CD4-positive, alpha-beta memory T cell (primary cell): Measurements from ENCODE around the gene MLX. TPM values are rescaled to one million over a fixed set of nuclear protein-coding genes. Genes with fewer than 3 reads are reported as not detected.

Source experiments
- CTCF ChIA-PET: fragments of 350-600 bp; sonication (Branson Sonifier 250); formaldehyde crosslinking; loops from one replicate; lab custom pipeline; 2021; ENCODE audit warnings: inconsistent platforms; ENCODE audit not compliant: partially characterized antibody; lab: Charles Lee
- POLR2A ChIA-PET: fragments of 350-600 bp; sonication (Branson Sonifier 250); formaldehyde crosslinking; loops from one replicate; lab custom pipeline; 2021; ENCODE audit not compliant: partially characterized antibody; lab: Charles Lee
- DNase-seq, 5 donors: peaks; one replicate each; pipeline versions ENCODE4 v3.0.0 to v3.0.0-alpha.2; 2020 to 2022; ENCODE audit warnings: mixed read lengths in 1 of 5
- H3K27ac ChIP-seq: one replicate; pipeline ENCODE4 v1.7.0; 2013; ENCODE audit warnings: low read depth, low read length
- H3K27me3 ChIP-seq: 2 replicates; pipeline ENCODE4 v1.7.0; 2013; ENCODE audit warnings: mild to moderate bottlenecking, low read length, moderate library complexity; ENCODE audit not compliant: insufficient read depth
- H3K36me3 ChIP-seq: 2 replicates; pipeline ENCODE4 v1.7.0; 2013; ENCODE audit warnings: mild to moderate bottlenecking, low read length, moderate library complexity; ENCODE audit not compliant: insufficient read depth
- H3K4me1 ChIP-seq: 2 replicates; pipeline ENCODE4 v1.7.0; 2013; ENCODE audit warnings: mild to moderate bottlenecking, low read length, moderate library complexity; ENCODE audit not compliant: insufficient read depth
- H3K4me3 ChIP-seq, 2 donors: one replicate each; pipeline ENCODE4 v1.7.0; 2013; ENCODE audit warnings: low read length in 2 of 2, mild to moderate bottlenecking in 1 of 2
- H3K9me3 ChIP-seq, 2 donors: one replicate each; pipeline ENCODE4 v1.7.0; 2013; ENCODE audit warnings: low read length in 2 of 2, control low read depth in 1 of 2; ENCODE audit not compliant: control insufficient read depth in 1 of 2
- H3K27ac Mint-ChIP-seq, 7 donors: one replicate each; pipeline ENCODE4 v1.8.0; 2020 to 2021; ENCODE audit warnings: mixed read lengths in 7 of 7, mild to moderate bottlenecking in 6 of 7, inconsistent platforms in 3 of 7, moderate library complexity in 3 of 7
- H3K27me3 Mint-ChIP-seq, 2 donors: one replicate each; pipeline ENCODE4 v1.8.0; 2020 to 2021; ENCODE audit warnings: mixed read lengths in 2 of 2
- H3K36me3 Mint-ChIP-seq, 2 donors: one replicate each; pipeline ENCODE4 v1.8.0; 2020 to 2021; ENCODE audit warnings: mixed read lengths in 2 of 2, inconsistent platforms in 1 of 2, mild to moderate bottlenecking in 1 of 2
- H3K4me1 Mint-ChIP-seq, 4 donors: one replicate each; pipeline ENCODE4 v1.8.0; 2020 to 2021; ENCODE audit warnings: mixed read lengths in 4 of 4, mild to moderate bottlenecking in 1 of 4
- H3K4me3 Mint-ChIP-seq, 8 donors: one replicate each; pipeline ENCODE4 v1.8.0; 2020 to 2021; ENCODE audit warnings: mixed read lengths in 8 of 8, mild to moderate bottlenecking in 7 of 8, moderate library complexity in 6 of 8, inconsistent platforms in 3 of 8
- H3K9me3 Mint-ChIP-seq, 8 donors: one replicate each; pipeline ENCODE4 v1.8.0; 2020 to 2021; ENCODE audit warnings: mixed read lengths in 8 of 8, mild to moderate bottlenecking in 5 of 8, inconsistent platforms in 3 of 8, moderate library complexity in 1 of 8
- intact Hi-C: fragments of 100-400 bp; cut with micrococcal nuclease; formaldehyde crosslinking; loops from one replicate; pipeline ENCODE4 v1.15.1; 2023
- polyA plus RNA-seq, 2 donors: library from polyadenylated mRNA; unstranded; fragments of 300-500 nt; fragmentation: Illumina TruSeq; gene quantifications; one replicate each; pipeline ENCODE4 v1.2.3, GENCODE V29; 2021
- total RNA-seq, 2 experiments: library from RNA; stranded (reverse); gene quantifications; one replicate each; pipeline ENCODE4 v1.2.3, GENCODE V29; 2021

The MLX gene
- total and polyA plus RNA-seq, 4 experiments from 2014 or later, result 38.1 to 73.7 (median 63.4) TPM

DNA sequence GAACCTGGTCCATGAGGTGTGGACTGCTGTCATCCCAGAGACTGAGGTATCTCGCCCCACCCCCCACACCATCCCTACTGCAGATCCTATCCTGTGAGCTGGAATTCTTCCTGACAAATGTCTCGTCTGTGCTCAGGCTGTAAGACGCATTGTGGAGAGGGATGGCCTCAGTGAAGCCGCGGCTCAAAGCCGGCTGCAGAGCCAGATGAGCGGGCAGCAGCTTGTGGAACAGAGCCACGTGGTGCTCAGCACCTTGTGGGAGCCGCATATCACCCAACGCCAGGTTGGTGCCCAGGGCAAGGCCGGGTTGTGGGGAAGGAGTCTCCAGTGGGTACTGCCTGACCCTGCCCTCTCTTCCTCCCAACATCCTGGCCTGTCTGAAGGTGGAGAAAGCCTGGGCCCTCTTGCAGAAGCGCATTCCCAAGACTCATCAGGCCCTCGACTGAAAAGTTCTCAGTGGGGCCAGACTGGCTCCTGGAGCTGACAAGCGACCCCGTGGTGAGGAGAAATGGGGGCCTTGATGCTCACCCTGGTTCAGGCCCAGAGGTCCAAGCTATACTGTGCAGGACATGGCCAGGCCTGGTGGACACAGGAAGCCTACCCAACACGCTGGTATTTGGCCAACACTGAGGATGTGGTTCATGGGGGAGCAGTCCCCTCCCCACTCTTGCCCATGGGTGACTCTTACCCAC, 1.2 kb upstream of the MLX start:
- no peaks in the 10 kb centered on the region for H3K27me3 Mint-ChIP-seq
- ChIA-PET POLR2A (interaction anchor here (1.0 to 6.3 kb wide), 6 partner anchors 11 to 48 kb away, joined by 3 to 73 read pairs (median 13); partner anchors contain the start of genes NAGLU, PSMC3IP, RETREG3 and TUBG1), CTCF (interaction anchor here (0.8 to 4.5 kb wide), 4 partner anchors 11 to 108 kb away, joined by 3 to 37 read pairs (median 4); partner anchors contain the start of gene PSMC3IP)
- no peak for DNase-seq
- H3K36me3 Mint-ChIP-seq, result peaks cover 11 to 54% of the 10 kb centered on the region in 2 donors
- Histone ChIP-seq H3K27ac (peak overlapping the region; percentile 79), H3K36me3 (peaks cover 45% of the 10 kb centered on the region), H3K9me3 (no peaks in the 10 kb centered on the region), H3K4me1 (peaks cover 63% of the 10 kb centered on the region), H3K4me3 (no peak overlapping the region), H3K27me3 (no peaks in the 10 kb centered on the region)
- peaks cover 0 to 2% (median 0%) of the 10 kb centered on the region in 8 donors for H3K9me3 Mint-ChIP-seq
- H3K4me1 Mint-ChIP-seq, result peaks cover 16 to 73% (median 49%) of the 10 kb centered on the region in 4 donors
- peak overlapping the region in 5 of 8 donors; percentile 94 to 97 (median 96) for H3K4me3 Mint-ChIP-seq
- H3K27ac Mint-ChIP-seq, result peak overlapping the region in 6 of 7 donors; percentile 86 to 98 (median 96)
- intact Hi-C loops, result no loop called here

DNA sequence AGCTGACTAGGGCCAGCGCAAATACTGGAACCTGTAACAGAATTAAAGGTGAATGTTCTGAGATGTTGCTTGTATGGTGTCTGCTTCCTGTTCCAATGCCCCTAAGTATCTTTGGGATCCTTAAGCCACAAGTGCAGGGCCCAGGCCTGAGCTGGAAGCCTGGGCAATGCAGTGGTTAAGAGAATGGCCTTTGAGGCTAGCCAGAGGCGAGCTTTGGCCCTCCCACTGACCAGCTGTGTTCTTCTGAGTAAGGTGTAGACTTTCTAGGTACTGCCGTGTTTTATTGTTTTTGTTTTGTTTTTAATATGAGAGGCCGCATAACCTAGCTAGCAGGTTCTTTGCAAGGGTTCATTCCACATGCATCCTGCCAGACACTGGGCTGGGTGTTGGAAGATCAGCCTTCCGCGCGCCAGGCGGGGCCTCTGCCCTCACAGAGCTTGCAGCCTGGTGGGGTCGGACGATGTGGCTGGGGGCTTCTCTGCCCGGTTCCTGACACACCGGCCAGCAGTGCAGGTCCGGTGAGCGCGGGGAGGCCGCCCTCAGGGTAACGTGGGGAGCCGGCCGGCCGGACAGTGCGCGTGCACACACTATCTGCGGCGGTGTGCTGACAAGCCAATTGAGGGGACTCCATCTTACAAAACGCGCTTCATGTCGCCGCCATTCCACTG, 551 bp upstream of the MLX start:
- H3K27me3 ChIP-seq, result no peaks in the 10 kb centered on the region
- intact Hi-C loops, result no loop called here
- H3K36me3 Mint-ChIP-seq, result peaks cover 18 to 61% of the 10 kb centered on the region in 2 donors
- H3K4me1 Mint-ChIP-seq, result peaks cover 16 to 72% (median 48%) of the 10 kb centered on the region in 4 donors
- no peaks in the 10 kb centered on the region for H3K27me3 Mint-ChIP-seq
- no peaks in the 10 kb centered on the region for H3K9me3 ChIP-seq
- ChIA-PET CTCF (interaction anchor here (0.8 to 4.5 kb wide), 4 partner anchors 12 to 108 kb away, joined by 3 to 37 read pairs (median 4); partner anchors contain the start of gene PSMC3IP), POLR2A (interaction anchor here (1.0 to 6.3 kb wide), 8 partner anchors 12 to 795 kb away, joined by 3 to 73 read pairs (median 7); partner anchors contain the start of genes NAGLU, PSMC3IP, RETREG3 and TUBG1)
- DNase-seq, result peak in 1 of 5 donors; percentile 11
- H3K27ac ChIP-seq, result peak overlapping the region; percentile 79
- peak overlapping the region; percentile 89 to 97 for H3K4me3 ChIP-seq
- H3K36me3 ChIP-seq, result peaks cover 51% of the 10 kb centered on the region
- peak overlapping the region; percentile 95 to 98 (median 96) for H3K27ac Mint-ChIP-seq
- H3K4me3 Mint-ChIP-seq, result peak overlapping the region; percentile 94 to 98 (median 96)
- peaks cover 0 to 1% (median 0%) of the 10 kb centered on the region in 8 donors for H3K9me3 Mint-ChIP-seq
- H3K4me1 ChIP-seq, result peaks cover 62% of the 10 kb centered on the region

DNA sequence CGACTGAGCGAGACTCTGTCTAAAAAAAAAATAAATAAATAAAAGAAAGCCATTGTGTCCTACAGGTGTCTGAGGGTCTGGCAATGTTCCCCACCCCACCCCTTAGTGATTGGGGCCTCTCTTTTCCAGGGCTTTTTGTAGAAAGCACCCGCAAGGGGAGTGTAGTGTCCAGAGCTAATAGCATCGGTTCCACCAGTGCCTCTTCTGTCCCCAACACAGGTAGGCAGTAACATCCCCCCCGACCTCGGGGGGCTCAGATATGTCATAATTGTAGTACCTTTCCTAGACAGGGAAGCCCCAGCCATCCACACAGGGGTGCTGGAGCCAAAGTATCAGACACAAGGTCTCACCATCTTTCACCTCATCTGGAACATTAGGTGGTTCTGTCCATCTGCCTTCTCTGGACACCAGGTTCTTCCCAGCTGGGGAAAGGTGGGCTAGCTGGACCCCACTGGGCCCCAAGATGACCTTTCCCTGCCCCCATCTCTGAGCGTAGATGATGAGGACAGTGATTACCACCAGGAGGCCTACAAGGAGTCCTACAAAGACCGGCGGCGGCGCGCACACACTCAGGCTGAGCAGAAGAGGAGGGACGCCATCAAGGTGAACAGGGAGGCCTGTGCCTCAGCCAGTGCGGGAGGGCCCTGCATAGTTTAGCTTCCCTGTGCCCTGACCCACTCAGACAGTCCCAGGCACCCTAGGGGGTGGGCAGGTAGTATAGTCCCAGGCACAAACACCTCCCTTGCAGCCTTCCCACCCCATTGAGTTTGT, 1.6 kb downstream of the MLX start:
- no peak for DNase-seq
- no peaks in the 10 kb centered on the region for H3K27me3 ChIP-seq
- no peak overlapping the region for H3K4me3 ChIP-seq
- Mint-ChIP-seq H3K27ac (peak overlapping the region in 6 of 7 donors; percentile 41 to 96 (median 58)), H3K4me1 (peaks cover 15 to 58% (median 33%) of the 10 kb centered on the region in 4 donors), H3K36me3 (peaks cover 28 to 75% of the 10 kb centered on the region in 2 donors), H3K9me3 (no peaks in the 10 kb centered on the region), H3K27me3 (no peaks in the 10 kb centered on the region), H3K4me3 (peak overlapping the region; percentile 20 to 98 (median 57))
- ChIA-PET CTCF (interaction anchor here (1.0 to 4.5 kb wide), 2 partner anchors 10 to 38 kb away, joined by 3 to 37 read pairs; partner anchors contain the start of gene PSMC3IP), POLR2A (interaction anchor here (1.3 to 6.3 kb wide), 5 partner anchors 9 to 40 kb away, joined by 3 to 73 read pairs (median 19); partner anchors contain the start of genes NAGLU, PSMC3IP, RETREG3 and TUBG1)
- no peaks in the 10 kb centered on the region for H3K9me3 ChIP-seq
- H3K36me3 ChIP-seq, result peaks cover 72% of the 10 kb centered on the region
- no peak overlapping the region for H3K27ac ChIP-seq
- H3K4me1 ChIP-seq, result peaks cover 46% of the 10 kb centered on the region
- intact Hi-C loops, result no loop called here

DNA sequence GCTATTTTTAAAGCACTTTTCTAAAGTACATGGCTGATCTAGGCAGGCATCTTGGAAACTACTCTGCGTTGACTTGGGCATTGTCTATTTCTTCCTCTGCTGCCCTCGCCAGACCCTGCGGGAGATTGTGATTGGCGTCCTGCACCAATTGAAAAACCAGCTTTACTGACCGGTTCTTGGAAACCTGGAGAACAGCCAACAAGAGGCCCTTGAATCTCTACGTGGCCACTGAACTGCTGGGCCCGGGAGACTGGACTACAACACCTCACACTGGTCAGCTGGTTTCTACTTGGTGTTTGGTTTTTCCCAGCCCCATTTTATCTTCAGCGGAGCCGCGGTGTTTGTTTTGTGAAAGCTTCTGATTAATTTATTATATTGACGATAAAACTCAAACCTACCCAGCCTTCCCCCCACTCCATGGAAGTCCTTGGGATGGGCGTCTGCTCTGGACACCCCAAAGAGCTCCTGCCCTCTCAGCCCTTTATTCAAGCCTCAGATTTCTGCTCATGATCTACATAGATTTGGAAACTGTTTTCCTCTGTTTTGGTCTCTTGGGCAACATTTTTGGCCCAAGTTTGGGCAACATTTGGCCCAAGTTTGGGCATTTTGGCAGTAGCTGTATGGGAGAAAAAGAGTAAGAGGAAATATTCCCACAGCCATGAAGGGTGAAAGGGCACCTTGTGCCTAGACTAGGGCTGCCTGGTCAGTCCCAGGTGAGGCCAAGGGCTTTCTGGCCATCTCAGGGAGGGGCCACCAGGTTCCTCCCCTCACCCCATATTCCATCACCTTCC, 4.7 kb downstream of the MLX start:
- CTCF ChIA-PET, result interaction anchor here (0.8 to 1.7 kb wide), 2 partner anchors 8 to 23 kb away, joined by 3 to 4 read pairs; no protein-coding TSS in a partner anchor
- peaks cover 53% of the 10 kb centered on the region for H3K36me3 ChIP-seq
- no peaks in the 10 kb centered on the region for H3K27me3 ChIP-seq

DNA sequence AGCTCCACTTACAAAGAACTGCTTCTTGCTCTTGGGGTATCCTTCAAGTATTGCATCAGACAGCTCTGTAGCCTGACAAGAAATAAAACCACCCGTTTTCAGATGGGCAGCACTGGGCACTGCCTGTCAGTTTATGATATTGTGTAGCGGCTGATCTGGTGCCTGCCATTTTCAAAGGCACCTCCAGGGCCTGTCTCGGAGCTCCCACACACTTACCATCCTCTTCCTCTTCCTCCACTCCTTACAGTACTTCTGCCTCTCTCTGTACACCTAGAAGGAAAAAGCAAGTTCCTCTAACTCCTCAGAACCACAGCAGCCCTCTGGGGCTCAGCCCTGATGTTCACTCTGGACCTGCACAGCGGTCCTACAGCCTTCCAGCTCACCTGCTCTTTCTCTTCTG, 6.2 kb downstream of the MLX start:
- Histone ChIP-seq H3K36me3 (peaks cover 53% of the 10 kb centered on the region), H3K4me3 (no peak overlapping the region), H3K27ac (no peak overlapping the region), H3K4me1 (peaks cover 26% of the 10 kb centered on the region), H3K27me3 (no peaks in the 10 kb centered on the region), H3K9me3 (no peaks in the 10 kb centered on the region)
- ChIA-PET CTCF (interaction anchor here (1.4 kb wide), 1 partner anchor 25 kb away, joined by 4 read pairs; no protein-coding TSS in a partner anchor), POLR2A (interaction anchor here (1.3 to 3.0 kb wide), 2 partner anchors 36 to 185 kb away, joined by 4 to 9 read pairs; partner anchors contain the start of genes RETREG3, STAT3 and TUBG1)
- Mint-ChIP-seq H3K27me3 (no peaks in the 10 kb centered on the region), H3K4me3 (peak overlapping the region in 1 of 8 donors; percentile 29), H3K27ac (peak overlapping the region in 2 of 7 donors; percentile 46 to 81), H3K9me3 (no peaks in the 10 kb centered on the region), H3K36me3 (peaks cover 34 to 62% of the 10 kb centered on the region in 2 donors), H3K4me1 (peaks cover 17 to 49% (median 28%) of the 10 kb centered on the region in 4 donors)
- intact Hi-C loops, result no loop called here
- DNase-seq, result no peak

More for the DNA sequence above, 4.7 kb downstream of the MLX start:
- Histone ChIP-seq H3K4me1 (peaks cover 28% of the 10 kb centered on the region), H3K4me3 (no peak overlapping the region), H3K9me3 (no peaks in the 10 kb centered on the region), H3K27ac (no peak overlapping the region)
- H3K36me3 Mint-ChIP-seq, result peaks cover 34 to 67% of the 10 kb centered on the region in 2 donors
- H3K4me1 Mint-ChIP-seq, result peaks cover 16 to 42% (median 28%) of the 10 kb centered on the region in 4 donors
- H3K9me3 Mint-ChIP-seq, result no peaks in the 10 kb centered on the region
- H3K27me3 Mint-ChIP-seq, result no peaks in the 10 kb centered on the region
- DNase-seq, result no peak
- intact Hi-C loops, result no loop called here
- H3K27ac Mint-ChIP-seq, result no peak overlapping the region
- POLR2A ChIA-PET, result interaction anchor here (0.6 kb wide), 1 partner anchor 142 kb away, joined by 3 read pairs; no protein-coding TSS in a partner anchor
- peak overlapping the region in 1 of 8 donors; percentile 39 for H3K4me3 Mint-ChIP-seq

DNA sequence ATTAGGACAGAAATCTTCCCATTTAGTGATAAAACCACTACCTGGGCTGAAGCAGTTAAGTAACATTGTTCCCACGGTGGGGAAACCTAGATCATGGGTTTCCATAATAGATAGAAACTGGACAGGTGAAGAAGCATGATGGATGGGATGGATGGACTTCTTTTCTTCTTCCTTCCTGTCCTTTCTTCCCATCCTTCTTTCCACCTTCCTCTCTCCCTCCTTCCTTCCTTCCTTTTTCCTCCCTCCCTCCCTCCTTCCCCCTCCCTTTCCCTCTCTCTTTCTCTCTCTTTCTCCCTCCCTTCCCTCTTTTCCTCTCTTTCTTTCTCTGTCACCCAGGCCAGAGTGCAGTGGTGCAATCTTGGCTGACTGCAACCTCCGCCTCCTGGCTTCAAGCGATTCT, 7.6 kb downstream of the MLX start:
- Histone ChIP-seq H3K4me3 (no peak overlapping the region), H3K27ac (no peak overlapping the region), H3K9me3 (no peaks in the 10 kb centered on the region), H3K27me3 (no peaks in the 10 kb centered on the region), H3K4me1 (peaks cover 21% of the 10 kb centered on the region), H3K36me3 (peaks cover 43% of the 10 kb centered on the region)
- Mint-ChIP-seq H3K36me3 (peaks cover 31 to 59% of the 10 kb centered on the region in 2 donors), H3K27ac (peak overlapping the region in 1 of 7 donors; percentile 65), H3K4me1 (peaks cover 18 to 47% (median 24%) of the 10 kb centered on the region in 4 donors), H3K9me3 (no peaks in the 10 kb centered on the region), H3K4me3 (no peak overlapping the region), H3K27me3 (no peaks in the 10 kb centered on the region)
- ChIA-PET POLR2A (interaction anchor here (1.7 to 3.0 kb wide), 2 partner anchors 9 to 34 kb away, joined by 3 to 9 read pairs; partner anchors contain the start of genes RETREG3 and TUBG1), CTCF (interaction anchor here (0.8 kb wide), 1 partner anchor 11 kb away, joined by 3 read pairs; no protein-coding TSS in a partner anchor)
- DNase-seq, result no peak
- intact Hi-C loops, result no loop called here
